Tibial nerve (tissue), 4 donors: ENCODE results near the gene AMMECR1L. TPM values are rescaled to one million over a fixed set of nuclear protein-coding genes. Genes with fewer than 3 reads are reported as not detected.
A peak's percentile ranks its signal among the peaks of the same experiment; 100 is the strongest.
"Not testable (repeated sequence)": the region's sequence is repeated elsewhere in the genome, so short reads cannot be mapped to it uniquely, and the experiment has no call there.

ENCODE experiments used
- DNase-seq, 2 donors: peaks; one replicate each; pipeline ENCODE4 v3.0.0-alpha.2; 2019; ENCODE audit warnings: low spot score in 2 of 2
- H3K27ac ChIP-seq, 4 donors: fragments of 200-600 bp; sonication (generic) in 3 of 4; one replicate each; pipeline ENCODE4 v1.5.1; 2017 to 2019; ENCODE audit warnings: mild to moderate bottlenecking in 1 of 4
- H3K27me3 ChIP-seq, 2 donors: fragments of 200-600 bp; sonication (generic) in 1 of 2; one replicate each; pipeline versions ENCODE4 v1.5.1 to v1.6.0; 2017 to 2019
- H3K36me3 ChIP-seq, 3 donors: fragments of 200-600 bp; sonication (generic); one replicate each; pipeline ENCODE4 v1.5.1; 2018 to 2019
- H3K4me1 ChIP-seq, 4 donors: fragments of 200-600 bp; sonication (generic) in 3 of 4; one replicate each; pipeline ENCODE4 v1.5.1; 2017 to 2019
- H3K4me3 ChIP-seq, 4 donors: fragments of 200-600 bp; sonication (generic) in 3 of 4; one replicate each; pipeline ENCODE4 v1.5.1; 2017 to 2019; ENCODE audit warnings: mild to moderate bottlenecking in 1 of 4, moderate library complexity in 1 of 4
- H3K9me3 ChIP-seq, 4 donors: fragments of 200-600 bp; sonication (generic) in 3 of 4; one replicate each; pipeline ENCODE4 v1.5.1; 2017 to 2019
- EP300 ChIP-seq, 2 donors: sonication (generic); formaldehyde crosslinking; IDR thresholded peaks; one replicate each; pipeline ENCODE4 v1.6.1; 2017; ENCODE audit warnings: antibody characterized with exemption in 2 of 2, mild to moderate bottlenecking in 1 of 2
- POLR2A ChIP-seq, 2 donors: fragments of 450-650 bp; IDR thresholded peaks; one replicate each; pipeline ENCODE4 v1.6.1; 2017; ENCODE audit warnings: antibody characterized with exemption in 2 of 2, mild to moderate bottlenecking in 2 of 2, moderate library complexity in 2 of 2
- WGBS, 2 donors: methylation state at CpG; one replicate each; pipeline ENCODE4 v1.1.5; 2018; 5-methylcytosine and 5-hydroxymethylcytosine counted together
- total RNA-seq, 4 donors: library from RNA; depleted of rRNA; stranded (reverse); fragments of >200 nt; gene quantifications; one replicate each; pipeline ENCODE4 v1.1.0, GENCODE V29; 2016
- TF ChIP-seq, protein P1 (sequence below), 5 experiments: fragments of 200-600 bp in 3 of 5; fragments of 450-650 bp in 2 of 5; sonication (generic) in 3 of 5; IDR thresholded peaks; one replicate each; pipeline ENCODE4 v1.5.1; 2016 to 2019; ENCODE audit warnings: antibody characterized with exemption in 5 of 5, mild to moderate bottlenecking in 3 of 5, moderate library complexity in 2 of 5

Gene AMMECR1L
- total RNA-seq, 4 donors from 2014 or later: 12.9 to 15.1 (median 14.3) TPM

DNA sequence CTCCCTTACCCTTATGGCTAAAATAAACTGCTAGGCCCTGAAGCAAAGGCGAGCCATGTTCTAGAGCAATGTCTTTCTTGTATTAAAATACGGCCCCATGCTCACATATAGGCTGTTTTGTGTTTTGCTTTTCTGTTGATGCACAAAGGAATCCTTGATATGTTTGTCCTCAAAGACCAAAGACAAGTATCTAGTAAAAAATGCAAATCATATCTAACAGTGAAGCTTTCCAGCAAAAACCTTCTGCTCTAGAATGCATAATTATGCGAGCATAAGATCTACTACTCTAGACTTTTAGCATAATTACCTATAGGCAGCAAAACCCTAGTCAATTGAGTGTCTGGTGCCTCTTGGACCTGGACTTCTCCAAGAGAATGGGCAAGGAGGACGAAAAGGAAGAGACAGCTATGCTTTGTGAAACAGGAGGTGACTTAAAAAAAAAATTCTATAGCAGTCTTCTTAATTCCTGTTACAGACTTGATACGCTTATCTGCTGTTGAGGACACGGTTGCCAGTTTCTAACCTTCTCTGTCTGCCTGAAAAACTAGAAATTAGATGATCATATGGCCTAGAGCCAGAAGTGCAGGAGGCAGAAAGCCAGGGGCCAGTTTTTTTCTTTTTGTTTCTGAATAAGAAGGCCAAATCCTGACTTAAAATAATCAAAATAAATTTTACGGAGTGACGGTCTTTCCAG, 1.5 kb upstream of the AMMECR1L start:
- DNase-seq: no peak
- TF ChIP-seq, protein P1, sequence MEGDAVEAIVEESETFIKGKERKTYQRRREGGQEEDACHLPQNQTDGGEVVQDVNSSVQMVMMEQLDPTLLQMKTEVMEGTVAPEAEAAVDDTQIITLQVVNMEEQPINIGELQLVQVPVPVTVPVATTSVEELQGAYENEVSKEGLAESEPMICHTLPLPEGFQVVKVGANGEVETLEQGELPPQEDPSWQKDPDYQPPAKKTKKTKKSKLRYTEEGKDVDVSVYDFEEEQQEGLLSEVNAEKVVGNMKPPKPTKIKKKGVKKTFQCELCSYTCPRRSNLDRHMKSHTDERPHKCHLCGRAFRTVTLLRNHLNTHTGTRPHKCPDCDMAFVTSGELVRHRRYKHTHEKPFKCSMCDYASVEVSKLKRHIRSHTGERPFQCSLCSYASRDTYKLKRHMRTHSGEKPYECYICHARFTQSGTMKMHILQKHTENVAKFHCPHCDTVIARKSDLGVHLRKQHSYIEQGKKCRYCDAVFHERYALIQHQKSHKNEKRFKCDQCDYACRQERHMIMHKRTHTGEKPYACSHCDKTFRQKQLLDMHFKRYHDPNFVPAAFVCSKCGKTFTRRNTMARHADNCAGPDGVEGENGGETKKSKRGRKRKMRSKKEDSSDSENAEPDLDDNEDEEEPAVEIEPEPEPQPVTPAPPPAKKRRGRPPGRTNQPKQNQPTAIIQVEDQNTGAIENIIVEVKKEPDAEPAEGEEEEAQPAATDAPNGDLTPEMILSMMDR (IDR thresholded peaks at IDR 0.05): no peak
- no peak for TF ChIP-seq POLR2A (IDR thresholded peaks at IDR 0.05)
- Histone ChIP-seq H3K27me3 (no peaks in the 10 kb centered on the region), H3K4me3 (peak overlapping the region; percentile 50 to 70 (median 66)), H3K27ac (peak overlapping the region; percentile 3 to 90 (median 44)), H3K9me3 (no peaks in the 10 kb centered on the region), H3K4me1 (peaks cover 0 to 41% (median 19%) of the 10 kb centered on the region in 4 donors), H3K36me3 (peaks cover 0 to 11% (median 0%) of the 10 kb centered on the region in 3 donors)
- WGBS, 2 donors: 24 to 25% methylated on average over 8 of the region's 8 CpGs

DNA sequence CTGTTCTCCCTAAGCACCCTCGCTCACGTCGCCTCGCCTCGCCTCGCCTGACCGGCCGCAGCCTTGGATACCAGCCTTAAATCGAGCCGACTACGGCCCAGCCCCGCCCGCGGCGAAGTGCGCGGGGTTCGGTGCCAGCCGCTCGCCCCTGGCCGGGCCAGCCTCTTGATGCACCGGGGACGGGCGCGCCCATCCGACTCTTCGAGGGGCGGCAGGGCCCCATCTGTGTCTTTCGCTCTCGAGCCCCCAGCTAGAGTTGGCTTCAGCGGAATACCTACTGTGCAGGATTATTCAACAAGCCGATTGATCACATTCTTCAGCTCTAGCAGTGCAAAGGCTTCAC, 808 bp upstream of the AMMECR1L start:
- peak overlapping the region; percentile 58 to 95 (median 90) for H3K27ac ChIP-seq
- peak overlapping the region; percentile 50 to 70 (median 66) for H3K4me3 ChIP-seq
- DNase-seq, H3K9me3 ChIP-seq, H3K27me3 ChIP-seq: not testable (repeated sequence)
- peaks cover 0 to 11% (median 0%) of the 10 kb centered on the region in 3 donors for H3K36me3 ChIP-seq
- peaks cover 0 to 48% (median 19%) of the 10 kb centered on the region in 4 donors for H3K4me1 ChIP-seq
- 0% methylated on average over 1 of the region's 32 CpGs; no CpG with 5 or more reads in 1 of the 2 donors for WGBS, 2 donors

DNA sequence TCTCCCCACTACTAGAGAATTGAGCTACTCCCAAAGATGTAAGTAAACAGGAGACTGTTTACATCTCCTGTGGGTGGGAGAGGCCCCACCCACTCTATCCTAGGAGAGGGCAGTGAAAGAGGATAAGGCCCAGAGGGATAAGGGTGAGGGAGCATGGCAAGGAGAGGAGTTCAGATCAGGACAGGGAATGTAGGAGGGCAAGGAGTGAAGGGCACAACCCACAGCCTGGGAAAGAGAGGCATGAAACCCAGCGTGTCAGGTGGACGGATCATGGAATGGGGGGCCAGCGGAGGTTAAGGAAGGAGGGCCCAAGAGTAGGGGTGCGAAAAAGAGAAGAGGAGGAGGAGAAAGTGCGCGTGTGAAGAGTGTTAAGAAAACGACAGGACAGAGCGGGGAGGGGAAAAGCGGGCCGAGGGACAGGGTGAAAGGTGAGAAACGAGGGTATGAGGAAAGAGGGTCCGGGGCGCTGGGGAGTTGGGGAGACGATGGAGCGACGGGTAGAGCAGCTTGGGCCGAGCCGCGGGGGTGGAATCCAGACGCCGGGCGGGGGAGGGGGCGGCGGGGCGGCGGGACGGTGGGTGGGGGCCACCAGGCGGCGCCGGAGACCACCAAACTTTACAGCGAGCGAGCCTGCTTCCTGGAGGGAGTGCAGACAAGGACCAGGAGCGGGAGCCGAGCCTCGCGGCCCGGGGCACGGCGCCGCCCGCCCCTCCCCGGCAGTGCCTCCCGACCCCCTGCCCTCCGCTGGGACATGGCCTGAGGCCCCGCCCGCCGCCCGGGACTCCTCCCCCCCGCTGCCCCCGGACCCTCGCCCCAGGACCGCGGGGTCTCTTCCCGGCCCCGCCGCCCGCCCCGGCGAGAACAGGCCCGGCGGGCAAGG, 655 bp downstream of the AMMECR1L start:
- not testable (repeated sequence) for H3K9me3 ChIP-seq, DNase-seq, H3K27me3 ChIP-seq
- H3K27ac ChIP-seq: peak overlapping the region; percentile 69 to 90 (median 87)
- TF ChIP-seq, protein P1 (IDR thresholded peaks at IDR 0.05): peak in 2 of 5 experiments; percentile 11 to 24
- H3K4me1 ChIP-seq: peaks cover 0 to 60% (median 19%) of the 10 kb centered on the region in 4 donors
- WGBS, 2 donors: 0 to 1% methylated on average over 16 to 18 of the region's 61 CpGs
- H3K36me3 ChIP-seq: peaks cover 0 to 23% (median 0%) of the 10 kb centered on the region in 3 donors
- H3K4me3 ChIP-seq: peak overlapping the region; percentile 50 to 67 (median 58)

DNA sequence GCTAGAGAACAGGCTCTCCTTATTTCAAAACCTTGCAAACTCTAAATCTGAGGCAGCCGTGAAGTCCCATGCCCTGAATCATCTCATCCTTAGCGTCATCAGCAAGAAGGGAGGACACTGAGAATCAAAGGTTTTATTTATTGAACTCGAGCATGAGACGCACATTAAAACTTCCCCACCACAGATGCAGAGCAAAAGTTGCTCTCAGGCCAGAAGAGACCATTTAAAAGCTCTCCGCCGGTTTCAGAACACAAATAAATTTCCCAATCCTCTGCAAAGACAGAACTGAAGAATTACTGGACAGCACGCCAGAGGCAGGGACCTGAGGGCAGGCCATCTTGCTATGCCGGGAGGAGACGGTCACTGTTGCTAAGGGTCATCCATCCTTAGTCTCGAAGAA, 1.3 kb downstream of the AMMECR1L start:
- H3K4me3 ChIP-seq: peak overlapping the region in 3 of 4 donors; percentile 51 to 67 (median 65)
- peaks cover 0 to 67% (median 19%) of the 10 kb centered on the region in 4 donors for H3K4me1 ChIP-seq
- 13 to 15% methylated on average over 10 of the region's 10 CpGs for WGBS, 2 donors

DNA sequence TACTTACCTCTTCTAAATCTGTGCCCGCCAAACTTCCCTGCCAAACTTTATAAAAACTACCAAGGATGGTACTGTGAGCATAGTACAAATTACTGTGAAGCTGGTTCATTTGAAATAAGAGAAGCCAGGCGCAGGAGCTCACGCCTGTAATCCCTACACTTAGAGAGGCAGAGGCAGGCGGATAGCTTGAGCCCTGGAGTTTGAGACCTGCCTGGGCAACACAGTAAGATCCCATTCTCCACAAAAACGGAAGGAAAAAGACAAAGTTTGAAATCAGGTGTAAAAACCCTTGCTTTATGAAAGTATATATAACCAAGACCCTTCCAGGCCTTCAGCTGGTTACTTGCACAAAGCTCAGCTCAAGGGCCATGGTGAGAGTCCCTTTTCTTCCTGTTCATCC, 5.9 kb downstream of the AMMECR1L start:
- no peaks in the 10 kb centered on the region for H3K27me3 ChIP-seq
- peaks cover 0 to 35% (median 0%) of the 10 kb centered on the region in 3 donors for H3K36me3 ChIP-seq
- H3K4me1 ChIP-seq: peaks cover 0 to 72% (median 10%) of the 10 kb centered on the region in 4 donors
- 91 to 92% methylated on average over 5 of the region's 5 CpGs for WGBS, 2 donors
- DNase-seq: no peak
- no peak overlapping the region for H3K27ac ChIP-seq
- no peak for TF ChIP-seq EP300 (IDR thresholded peaks at IDR 0.05)
- no peak for TF ChIP-seq POLR2A (IDR thresholded peaks at IDR 0.05)
- TF ChIP-seq, protein P1 (IDR thresholded peaks at IDR 0.05): no peak
- no peaks in the 10 kb centered on the region for H3K9me3 ChIP-seq
- no peak overlapping the region for H3K4me3 ChIP-seq

More for the DNA sequence above, 1.3 kb downstream of the AMMECR1L start:
- Histone ChIP-seq H3K36me3 (peaks cover 0 to 29% (median 0%) of the 10 kb centered on the region in 3 donors), H3K9me3 (no peaks in the 10 kb centered on the region), H3K27ac (peak overlapping the region; percentile 27 to 90 (median 87)), H3K27me3 (no peaks in the 10 kb centered on the region)
- TF ChIP-seq, protein P1 (IDR thresholded peaks at IDR 0.05): no peak
- TF ChIP-seq EP300 (IDR thresholded peaks at IDR 0.05) (no peak), POLR2A (IDR thresholded peaks at IDR 0.05) (no peak)
- DNase-seq: no peak
